ENCODE data around the gene P4HA2. TPM values are rescaled to one million over a fixed set of nuclear protein-coding genes. Genes with fewer than 3 reads are reported as not detected.

Gene P4HA2
- total RNA-seq (2016; rRNA removed; fragmentation: Illumina TruSeq; extraction: Trizol) (16.5 and 37.7 TPM in 2 replicates), polyA plus RNA-seq (2011; rRNA removed) (108 and 126 TPM in 2 replicates), polyA minus RNA-seq (2011; rRNA and poly(A)+ RNA removed; ENCODE audit: low replicate concordance) (34.7 and 158 TPM in 2 replicates), Bru-seq, nascent RNA (percentile 56 among the genes with signal in this experiment), BruChase-seq, experiment 1, labeled RNA remaining after a 6-hour chase (percentile 61 among the genes with signal in this experiment), BruChase-seq, experiment 2, labeled RNA remaining after a 2-hour chase (percentile 58 among the genes with signal in this experiment)
- 3.3 and 4.3 TPM in 2 replicates for total RNA-seq (2016; cell fraction: cytosol; rRNA removed; fragmentation: Illumina TruSeq; extraction: Trizol; ENCODE audit: low read depth)
- 14.1 and 38.3 TPM in 2 replicates for total RNA-seq (2016; cell fraction: insoluble cytoplasmic fraction; rRNA removed; fragmentation: Illumina TruSeq; extraction: Trizol)
- 7.5 and 8.0 TPM in 2 replicates for total RNA-seq (2016; cell fraction: membrane; rRNA removed; fragmentation: Illumina TruSeq; extraction: Trizol)
- 34.5 and 35.9 TPM in 2 replicates for total RNA-seq (2016; cell fraction: nucleus; rRNA removed; fragmentation: Illumina TruSeq; extraction: Trizol)
- polyA plus RNA-seq (2011; cell fraction: cytosol; rRNA removed), result 107 and 109 TPM in 2 replicates
- 62.4 and 67.9 TPM in 2 replicates for polyA plus RNA-seq (2011; cell fraction: nucleus; rRNA removed)
- 66.5 and 86.6 TPM in 2 replicates for polyA plus RNA-seq (2012)
- polyA plus RNA-seq (2016; cell fraction: cytosol; fragmentation: Illumina TruSeq; extraction: Trizol; ENCODE audit: low read depth), result 2.8 and 3.4 TPM in 2 replicates
- polyA plus RNA-seq (2016; cell fraction: insoluble cytoplasmic fraction; fragmentation: Illumina TruSeq; extraction: Trizol; ENCODE audit: low read depth), result 12.5 and 14.6 TPM in 2 replicates
- 4.7 and 5.3 TPM in 2 replicates for polyA plus RNA-seq (2016; cell fraction: membrane; fragmentation: Illumina TruSeq; extraction: Trizol; ENCODE audit: low read depth)
- 38.2 and 45.7 TPM in 2 replicates for polyA plus RNA-seq (2016; cell fraction: nucleus; fragmentation: Illumina TruSeq; extraction: Trizol; ENCODE audit: insufficient read depth, low read depth)
- 44.8 and 53.1 TPM in 2 replicates for polyA minus RNA-seq (2011; cell fraction: cytosol; rRNA and poly(A)+ RNA removed)
- 40.5 and 41.8 TPM in 2 replicates for polyA minus RNA-seq (2011; cell fraction: nucleus; rRNA and poly(A)+ RNA removed)
- long read RNA-seq, experiment 1, transcript P4HA2-202 (15 exons, 2,313 nt), result major isoform, 29 of 87 reads
- long read RNA-seq, experiment 1, partial matches to known transcripts, result 20 of 87 reads
- long read RNA-seq, experiment 1, other reads (novel, unspliced or antisense), result 35 of 87 reads
- long read RNA-seq, experiment 2, transcript P4HA2-202 (15 exons, 2,313 nt), result major isoform, 25 of 111 reads
- long read RNA-seq, experiment 2, partial matches to known transcripts, result 50 of 111 reads
- long read RNA-seq, experiment 2, other reads (novel, unspliced or antisense), result 32 of 111 reads

GRCh38 chr5:132227485-132228240, at the start of gene P4HA2:
Gene P4HA2 (minus strand): TSS chr5:132227853. CDS start chr5:132218626, 9,227 bp downstream.
- BruUV-seq (replicated peaks), result no TSS peak
- Histone ChIP-seq H3K9me3 (ENCODE audit: low read length) (no peaks in the 10 kb centered on the region), H4K20me1 (ENCODE audit: insufficient read depth, low read length) (no peaks in the 10 kb centered on the region), H3K27me3 (ENCODE audit: control insufficient read depth in 1 of 2, insufficient read depth in 2 of 2, low read length in 2 of 2) (peaks cover 0 to 6% of the 10 kb centered on the region in 2 experiments; a peak in 2 of 5 replicates), H3K4me3 (replicated peaks in 1 of 3; ENCODE audit: insufficient read depth in 1 of 3, low read depth in 2 of 3, low read length in 3 of 3) (peak within 1 kb of the TSS; percentile 81 to 88 (median 82)), H3K4me1 (ENCODE audit: insufficient read depth, low read length) (peaks cover 44% of the 10 kb centered on the region), H3K4me2 (ENCODE audit: low read depth, low read length) (peak within 1 kb of the TSS; percentile 95), H3K9ac (ENCODE audit: insufficient read depth, low read depth, low read length) (peak within 1 kb of the TSS; percentile 84), H3K36me3 (replicated peaks in 1 of 2; ENCODE audit: control insufficient read depth in 1 of 2, insufficient read depth in 2 of 2, low read length in 2 of 2) (no peaks in the 10 kb centered on the region), H3K79me2 (ENCODE audit: insufficient read depth, low read length) (peaks cover 22% of the 10 kb centered on the region), H2AFZ (ENCODE audit: low read length) (no peak within 1 kb of the TSS), H3K27ac (ENCODE audit: extremely low read length, insufficient read depth, low read length) (peak within 1 kb of the TSS; percentile 67)
- FAIRE-seq (no peak), ATAC-seq (peak; percentile 90), DNase-seq (ENCODE audit: low spot score) (peak; percentile 64)
- ChIA-PET POLR2A (interaction anchor here (0.6 to 2.2 kb wide), 7 partner anchors 11 to 142 kb away, joined by 3 to 21 read pairs (median 4); partner anchors contain the start of genes SLC22A4 and SLC22A5), CTCF (ENCODE audit: low intra/inter-chr PET ratio, low total read pairs) (no interaction called here)
- in situ Hi-C loops (cut with HindIII; ENCODE audit: extremely low pct_ligation_motif_present, low pct_unique_long_range_greater_than_20kb) (no loop called here), intact Hi-C loops (cut with micrococcal nuclease; ENCODE audit: unreplicated experiment) (no loop called here)
- 0% methylated on average over 7 of the region's 92 CpGs for WGBS (ENCODE audit: low lambda C conversion rate)
- TF ChIP-seq ZNF792 (CRISPR knock-in tag; IDR thresholded peaks at IDR 0.05) (peak; percentile 40; the same call in 1 of the 2 replicates), NKX3-1 (CRISPR knock-in tag; IDR thresholded peaks at IDR 0.05) (no peak), ATF2 (CRISPR knock-in tag; IDR thresholded peaks at IDR 0.05) (no peak; the same call in 1 of the 2 replicates), SP5 (CRISPR knock-in tag; IDR thresholded peaks at IDR 0.05; ENCODE audit: borderline replicate concordance, low read depth) (peak; percentile 60), PHF20 (CRISPR knock-in tag; IDR thresholded peaks at IDR 0.05) (no peak), ZNF580 (CRISPR knock-in tag; IDR thresholded peaks at IDR 0.05; ENCODE audit: borderline replicate concordance, low read depth) (no peak; the same call in 1 of the 2 replicates), HBP1 (CRISPR knock-in tag; IDR thresholded peaks at IDR 0.05; ENCODE audit: low read depth) (no peak), ZFP82 (CRISPR knock-in tag; IDR thresholded peaks at IDR 0.05; ENCODE audit: borderline replicate concordance) (no peak; the same call in 1 of the 2 replicates), SETDB1 (CRISPR knock-in tag; IDR thresholded peaks at IDR 0.05; ENCODE audit: borderline replicate concordance) (no peak), DPF2 (CRISPR knock-in tag; IDR thresholded peaks at IDR 0.05; ENCODE audit: borderline replicate concordance, low read depth) (no peak), SKIL (CRISPR knock-in tag; IDR thresholded peaks at IDR 0.05; ENCODE audit: borderline replicate concordance) (no peak), KLF11 (CRISPR knock-in tag; IDR thresholded peaks at IDR 0.05) (no peak)
